ENCODE results near the gene MRPL21. TPM values are rescaled to one million over a fixed set of nuclear protein-coding genes. Genes with fewer than 3 reads are reported as not detected.

MRPL21 gene
- total RNA-seq, 1 experiment from 2014 or later = 82.3 TPM

- CTCF ChIA-PET = no interaction called here
- Mint-ChIP-seq H3K27ac (no peak overlapping the region), H3K9me3 (no peaks in the 10 kb centered on the region), H3K4me3 (no peak overlapping the region), H3K27me3 (ENCODE audit: low read depth) (no peaks in the 10 kb centered on the region), H3K4me1 (no peaks in the 10 kb centered on the region), H3K36me3 (peaks cover 14% of the 10 kb centered on the region; the same call in 1 of the 2 replicates)
- no peak for TF ChIP-seq ZNF512 (CRISPR knock-in tag; IDR thresholded peaks at IDR 0.05; ENCODE audit: borderline replicate concordance)
- TF ChIP-seq ATF2 (CRISPR knock-in tag; IDR thresholded peaks at IDR 0.05; ENCODE audit: borderline replicate concordance, low read depth) = no peak
- TF ChIP-seq JUN (CRISPR knock-in tag; IDR thresholded peaks at IDR 0.05) = no peak
- TF ChIP-seq SOX15 (CRISPR knock-in tag; IDR thresholded peaks at IDR 0.05) = no peak
- no peak for TF ChIP-seq TEAD4 (CRISPR knock-in tag; IDR thresholded peaks at IDR 0.05)
- no peak for TF ChIP-seq NR1H2 (CRISPR knock-in tag; IDR thresholded peaks at IDR 0.05)
- TF ChIP-seq ZNF219 (CRISPR knock-in tag; IDR thresholded peaks at IDR 0.05; ENCODE audit: borderline replicate concordance) = no peak
- no peak for TF ChIP-seq ZNF232 (CRISPR knock-in tag; IDR thresholded peaks at IDR 0.05)
- no peak for TF ChIP-seq ZNF281 (CRISPR knock-in tag; IDR thresholded peaks at IDR 0.05)
- POLR2A ChIA-PET = no interaction called here
- DNase-seq (ENCODE audit: low spot score) (no peak), ATAC-seq (no peak)
These were observed 33.3 kb upstream of the MRPL21 start for GRCh38 chr11:68936676-68937620.

- no peak for DNase-seq (ENCODE audit: low spot score)
- TF ChIP-seq ESRRA (CRISPR knock-in tag; IDR thresholded peaks at IDR 0.05; ENCODE audit: borderline replicate concordance) = no peak
- no peak for TF ChIP-seq SP1 (CRISPR knock-in tag; conservative IDR thresholded peaks at IDR 0.05)
- POLR2A ChIA-PET = no interaction called here
- Mint-ChIP-seq H3K4me1 (no peaks in the 10 kb centered on the region), H3K9me3 (no peaks in the 10 kb centered on the region), H3K4me3 (no peak overlapping the region), H3K27me3 (ENCODE audit: low read depth) (no peaks in the 10 kb centered on the region), H3K27ac (no peak overlapping the region), H3K36me3 (peaks cover 14% of the 10 kb centered on the region; the same call in 1 of the 2 replicates)
- CTCF ChIA-PET = interaction anchor here (1.5 kb wide), 1 partner anchor 15 kb away, joined by 5 read pairs; no protein-coding TSS in a partner anchor
- ATAC-seq = no peak
These were observed 32.7 kb upstream of the MRPL21 start for GRCh38 chr11:68936358-68936636.

- Mint-ChIP-seq H3K27me3 (ENCODE audit: low read depth) (no peaks in the 10 kb centered on the region), H3K36me3 (peaks cover 14% of the 10 kb centered on the region; the same call in 1 of the 2 replicates), H3K4me3 (no peak overlapping the region), H3K27ac (no peak overlapping the region), H3K4me1 (no peaks in the 10 kb centered on the region), H3K9me3 (no peaks in the 10 kb centered on the region)
- DNase-seq (ENCODE audit: low spot score) = no peak
- CTCF ChIA-PET = interaction anchor here (1.5 kb wide), 1 partner anchor 15 kb away, joined by 5 read pairs; no protein-coding TSS in a partner anchor
- no peak for ATAC-seq
- POLR2A ChIA-PET = no interaction called here
- TF ChIP-seq SOX15 (CRISPR knock-in tag; IDR thresholded peaks at IDR 0.05) (no peak), FOXJ3 (CRISPR knock-in tag; IDR thresholded peaks at IDR 0.05; ENCODE audit: borderline replicate concordance) (no peak), ZBTB43 (CRISPR knock-in tag; IDR thresholded peaks at IDR 0.05) (no peak), AR (CRISPR knock-in tag; IDR thresholded peaks at IDR 0.05) (no peak), ATF6 (CRISPR knock-in tag; IDR thresholded peaks at IDR 0.05) (no peak)
These were observed 32.1 kb upstream of the MRPL21 start for GRCh38 chr11:68935516-68936357.
